GM21381 (cell line): ENCODE results near the gene TMCO4.

Experiments used
- ATAC-seq: cut with Tn5 transposase; IDR thresholded peaks from one replicate; pipeline ENCODE4 v1.9.1; 2021; ENCODE audit warnings: mild to moderate bottlenecking, moderate library complexity; ENCODE audit not compliant: unreplicated experiment

TMCO4 gene

DNA sequence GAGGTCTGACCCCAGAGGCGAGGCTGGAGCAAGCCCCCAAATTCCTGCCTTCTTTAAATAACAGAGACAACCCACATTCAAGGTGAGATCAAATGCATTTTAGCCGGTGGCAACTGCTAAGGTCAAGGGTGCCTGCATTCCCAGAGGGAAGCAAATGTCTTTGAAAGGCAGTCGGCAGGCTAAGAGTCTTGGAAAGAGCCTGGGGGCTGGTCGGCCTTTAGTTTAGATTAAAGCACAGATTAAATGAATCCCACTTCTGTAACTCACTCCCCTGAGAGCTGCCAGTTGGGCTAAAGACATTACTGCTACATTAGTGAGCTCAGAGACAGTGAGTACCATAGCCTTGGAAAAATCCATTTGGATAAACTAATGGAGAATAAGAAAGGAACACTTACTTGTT is 75.8 kb downstream of the TMCO4 start:
- no peak for ATAC-seq

DNA sequence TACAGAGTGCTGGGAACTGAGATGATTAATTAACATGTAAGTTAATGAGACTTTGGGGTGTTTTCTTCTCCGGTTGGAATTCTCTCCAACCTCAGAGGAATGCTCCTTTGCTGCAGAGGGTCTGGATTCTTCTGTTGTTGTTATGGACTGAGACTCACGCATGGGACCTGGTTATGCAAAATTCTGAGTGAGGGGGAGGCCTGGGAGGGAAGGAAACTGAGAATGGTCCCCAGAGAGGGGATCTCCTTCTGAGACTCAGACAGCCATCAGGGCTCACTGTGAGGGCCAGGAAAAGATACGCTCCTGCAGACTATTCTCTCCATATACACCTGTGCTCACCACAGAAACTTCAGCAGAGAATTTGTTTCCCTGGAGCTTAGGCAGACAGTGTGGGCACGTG is 78.7 kb downstream of the TMCO4 start:
- ATAC-seq: no peak

DNA sequence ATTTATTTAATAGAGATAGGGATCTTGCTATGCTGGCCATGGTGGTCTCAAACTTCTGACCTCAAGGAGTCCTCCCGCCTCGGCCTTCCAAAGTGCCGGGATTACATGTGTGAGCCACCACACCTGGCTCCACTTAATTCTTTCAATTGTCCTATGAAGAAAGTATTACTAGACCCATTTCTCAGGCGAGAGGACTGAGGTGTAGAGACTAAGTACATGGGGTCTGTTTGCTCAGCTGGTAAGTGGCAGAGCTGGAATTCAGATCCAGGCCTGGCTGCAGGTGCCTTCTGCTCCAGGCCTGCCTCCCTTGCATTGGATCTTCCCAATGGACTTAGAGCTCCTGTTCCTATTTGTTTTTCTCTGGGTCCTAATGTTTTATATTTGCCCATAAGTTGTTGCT is 79.5 kb downstream of the TMCO4 start:
- ATAC-seq: no peak

DNA sequence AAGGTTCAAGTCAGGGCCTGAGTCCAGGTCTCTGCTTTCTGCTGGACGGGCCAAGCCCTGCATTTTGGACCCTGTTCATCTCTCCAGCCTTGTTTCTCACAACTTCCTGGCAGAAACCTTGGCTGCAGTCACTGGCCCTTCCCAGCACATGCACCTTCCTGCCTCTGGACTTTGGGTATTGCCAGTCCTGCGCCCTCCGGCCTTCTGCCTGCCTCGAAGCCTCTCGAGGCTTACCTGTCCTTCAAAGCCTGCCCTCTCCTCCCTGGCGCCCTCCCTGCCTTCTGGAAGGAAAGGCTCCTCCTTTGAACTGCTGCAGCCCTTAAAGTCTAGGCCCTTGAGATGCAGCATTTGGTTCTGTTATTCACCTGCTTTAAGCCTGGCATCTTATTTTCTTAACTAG is 82.2 kb downstream of the TMCO4 start:
- ATAC-seq: no peak

DNA sequence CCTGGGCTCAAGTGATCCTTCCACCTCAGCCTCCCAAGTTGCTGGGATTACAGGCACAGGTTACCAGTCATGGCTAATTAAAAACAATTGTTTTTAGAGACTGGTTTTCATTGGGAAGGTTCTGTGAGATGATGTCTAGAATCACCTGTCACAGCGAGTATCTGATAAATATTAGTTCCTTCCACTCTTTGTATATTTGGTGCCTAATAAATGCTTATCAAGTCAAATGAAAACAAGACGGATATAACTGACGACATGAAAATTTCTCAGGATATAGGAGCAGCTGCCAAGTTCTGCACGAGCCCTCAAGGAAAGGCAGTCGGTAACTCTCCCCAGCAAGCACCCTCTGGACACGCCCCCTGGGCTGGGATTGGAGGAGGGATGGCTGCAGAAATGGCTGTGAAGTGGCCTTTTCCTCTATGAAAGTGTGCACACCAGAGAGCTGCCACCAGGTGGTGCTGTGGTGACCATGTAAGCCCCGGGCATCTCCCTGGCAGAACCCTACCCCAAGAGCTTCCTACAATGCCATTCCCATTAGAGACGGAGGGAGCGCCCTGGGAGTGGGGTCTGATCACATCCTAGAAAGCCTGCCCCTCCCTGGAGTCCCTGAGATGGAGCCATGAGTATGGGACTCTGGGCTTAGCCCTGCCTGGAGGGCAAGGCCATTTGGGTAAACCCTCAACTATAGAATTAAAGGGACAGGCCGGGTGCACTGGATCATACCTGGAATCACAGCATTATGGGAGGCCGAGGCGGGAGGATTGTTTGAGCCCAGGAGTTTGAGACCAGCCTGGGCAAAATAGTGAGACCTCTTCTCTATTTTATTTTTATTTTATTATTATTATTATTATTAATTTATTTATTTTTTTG is 84.1 kb downstream of the TMCO4 start:
- ATAC-seq: no peak

DNA sequence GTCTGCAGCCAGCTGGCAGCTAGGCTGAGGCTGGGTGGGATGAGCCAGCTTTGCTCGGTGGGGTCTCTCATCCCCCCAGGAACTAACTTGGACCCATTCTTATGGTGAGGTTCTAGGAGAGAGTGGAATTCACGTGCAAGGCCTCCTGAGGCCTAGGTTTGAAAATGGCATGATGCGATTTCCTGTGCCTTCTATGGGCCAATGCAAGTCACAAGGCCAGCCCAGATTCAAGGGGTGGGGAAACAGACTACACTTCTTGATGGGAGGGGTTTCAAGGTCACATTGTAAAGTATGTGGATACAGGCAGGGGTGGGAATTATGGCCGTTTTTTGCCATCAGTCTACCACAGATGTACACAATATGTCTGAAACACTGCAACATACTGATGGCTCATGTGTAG is 86.8 kb downstream of the TMCO4 start:
- ATAC-seq: no peak

DNA sequence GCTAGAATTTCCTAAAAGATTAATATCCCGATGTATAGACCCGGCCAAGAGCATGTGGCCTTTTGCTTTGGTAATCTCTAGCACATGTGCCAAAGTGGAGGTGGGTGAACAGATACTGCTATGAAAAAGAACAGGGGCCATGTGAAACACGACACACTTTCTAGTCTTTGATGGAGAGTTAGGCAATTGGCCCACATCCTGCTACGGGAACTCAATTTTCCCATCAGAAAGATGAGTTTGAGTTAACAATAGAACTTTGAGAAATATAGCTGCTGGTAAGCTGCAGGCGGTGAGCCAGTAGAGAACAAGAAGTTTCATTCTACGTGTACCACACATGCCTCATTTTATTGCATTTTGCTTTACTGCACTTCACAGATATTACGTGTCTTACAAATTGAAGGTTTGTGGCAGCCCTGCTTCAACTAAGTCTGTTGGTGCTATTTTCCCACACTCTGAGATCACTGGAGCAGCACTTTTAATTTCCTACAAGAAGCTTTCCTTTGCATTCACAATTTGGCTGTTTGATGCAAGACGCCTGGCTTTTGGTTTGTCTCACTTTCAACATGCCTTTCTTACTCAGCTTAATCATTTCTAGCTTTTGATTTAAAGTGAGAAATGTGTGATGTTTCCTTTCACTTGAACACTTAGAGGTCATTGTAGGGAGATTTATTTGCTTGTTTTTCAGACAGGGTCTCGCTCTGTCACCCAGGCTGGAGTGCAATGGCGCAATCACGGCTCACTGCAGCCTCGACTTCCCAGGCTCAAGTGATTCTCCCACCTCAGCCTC is 88.7 kb downstream of the TMCO4 start:
- ATAC-seq: peak; percentile 50

DNA sequence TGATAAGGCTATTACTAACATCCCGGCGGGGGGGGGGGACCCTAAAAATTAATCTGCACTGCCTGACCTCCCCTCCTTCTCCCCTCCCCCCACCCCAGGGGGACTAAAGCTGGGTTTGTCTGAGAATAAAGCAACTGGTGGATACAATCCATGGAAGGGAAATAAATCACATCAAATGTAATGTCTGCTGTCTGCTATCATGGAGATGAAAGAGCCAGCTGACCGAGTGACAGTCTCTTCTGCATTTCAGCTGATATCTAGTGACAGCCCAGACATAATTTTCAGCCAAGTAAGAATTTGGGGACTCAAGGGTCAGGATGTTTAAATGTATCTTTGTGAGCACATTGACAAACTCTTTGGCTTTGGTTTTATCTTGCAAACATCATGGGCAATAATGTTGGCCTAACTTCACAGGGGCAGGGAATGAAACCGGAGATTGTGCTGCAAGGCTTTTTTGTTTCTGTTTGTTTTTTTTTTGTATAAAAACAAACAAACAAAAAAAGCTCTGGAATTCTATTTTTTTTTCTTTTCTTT is 90.4 kb downstream of the TMCO4 start:
- ATAC-seq: no peak

DNA sequence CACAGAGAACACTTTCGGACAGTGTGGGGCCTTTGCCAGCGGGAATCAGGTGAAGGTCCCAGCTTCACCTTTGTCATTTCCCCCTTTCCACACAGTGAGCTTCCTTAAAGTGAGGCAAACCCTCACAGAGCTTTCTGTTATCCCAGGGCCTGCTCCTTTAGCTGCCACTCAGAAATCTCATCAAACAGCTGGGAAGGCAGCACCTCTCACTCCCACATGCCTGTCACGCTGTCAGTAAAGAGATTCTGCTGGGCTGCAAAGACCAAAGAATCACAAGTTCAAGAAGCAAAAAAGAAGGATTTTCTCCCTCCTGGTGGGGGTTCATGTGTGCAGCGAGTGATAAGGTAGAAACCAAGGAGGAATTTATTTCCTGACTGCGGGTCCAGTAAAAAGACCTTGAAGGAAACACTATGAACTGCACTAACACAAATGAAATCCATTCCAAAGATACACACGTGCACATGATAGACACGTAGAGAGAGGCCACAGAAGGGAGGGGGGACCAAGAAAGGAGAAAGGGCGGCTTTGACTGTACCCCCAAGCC is 91.1 kb downstream of the TMCO4 start:
- no peak for ATAC-seq

DNA sequence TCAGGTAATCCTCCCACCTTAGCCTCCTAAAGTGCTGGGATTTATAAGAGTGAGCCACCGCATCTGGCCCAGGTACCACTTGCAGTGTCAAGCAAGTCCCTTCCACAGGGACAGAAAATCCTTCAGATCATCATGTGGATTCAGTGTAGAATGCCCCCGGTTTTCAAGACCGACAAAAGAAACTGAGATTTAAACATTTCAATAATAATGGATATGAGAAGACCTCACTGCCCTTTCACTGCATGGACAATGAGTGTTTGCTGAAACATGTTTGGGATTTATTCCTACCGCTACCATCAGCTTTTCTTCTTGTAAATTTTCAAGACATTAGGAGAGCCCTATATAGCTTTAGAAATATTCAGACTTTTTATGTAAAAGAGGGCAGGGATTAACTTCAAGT is 93.6 kb downstream of the TMCO4 start:
- ATAC-seq: no peak

DNA sequence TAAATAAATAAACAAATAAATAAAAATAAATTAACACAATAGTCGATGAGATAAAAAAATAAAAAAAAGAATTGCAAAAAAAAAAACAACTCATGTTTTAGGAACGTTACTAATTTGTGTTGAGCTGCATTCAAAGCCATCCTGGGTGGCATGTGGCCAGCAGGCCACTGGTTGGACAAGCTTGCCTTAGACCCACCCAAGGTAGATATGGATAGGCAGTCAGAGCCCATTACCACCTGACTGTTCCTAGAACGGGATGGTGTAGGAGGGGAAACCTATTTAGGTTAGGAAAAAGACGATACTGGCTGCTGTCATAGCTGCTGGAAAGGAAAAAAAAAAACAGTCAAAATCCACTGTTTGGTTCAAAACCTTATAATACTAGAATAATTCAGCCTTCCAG is 94.3 kb downstream of the TMCO4 start:
- ATAC-seq: no peak

DNA sequence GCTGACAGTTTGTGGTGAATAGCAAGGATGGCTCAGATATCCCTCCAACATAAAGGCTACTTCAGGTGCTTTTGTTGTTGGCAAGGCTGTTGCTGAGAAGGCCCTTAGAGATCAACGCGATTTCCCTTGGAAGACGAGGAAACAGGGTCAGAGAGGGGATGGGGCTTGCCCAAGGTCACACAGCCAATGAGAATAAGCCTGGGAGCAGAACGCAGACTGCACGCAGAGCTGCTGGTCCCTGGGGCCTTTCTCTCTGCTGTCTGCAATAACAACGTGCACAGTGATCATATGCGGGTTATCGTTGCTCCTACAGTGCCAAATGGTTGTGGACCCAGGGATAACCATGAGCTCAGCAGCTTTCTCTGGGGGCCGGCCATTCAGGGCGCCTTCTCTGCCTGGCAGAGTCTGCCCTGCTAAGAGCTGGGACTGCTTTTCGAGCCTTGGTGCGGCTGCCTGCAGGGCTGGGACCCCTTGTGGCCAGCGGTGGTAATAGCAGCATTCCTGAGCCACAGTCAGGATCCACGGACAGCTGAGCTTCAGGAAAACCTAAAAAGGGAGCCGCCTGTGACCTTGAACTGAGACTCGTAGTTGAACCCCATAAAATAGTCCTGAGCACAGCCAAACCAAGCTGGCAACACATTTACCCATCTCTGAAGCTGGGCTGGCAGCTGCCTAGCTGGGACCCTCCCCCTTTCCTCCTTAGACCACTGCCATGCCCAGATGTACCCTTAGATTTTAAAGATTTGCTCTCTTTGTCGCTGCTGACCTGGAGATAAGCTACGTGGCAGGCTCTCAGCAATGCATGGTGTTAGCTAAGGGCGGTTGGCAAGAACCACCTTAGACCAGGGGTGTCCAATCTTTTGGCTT is 95.2 kb downstream of the TMCO4 start:
- no peak for ATAC-seq

DNA sequence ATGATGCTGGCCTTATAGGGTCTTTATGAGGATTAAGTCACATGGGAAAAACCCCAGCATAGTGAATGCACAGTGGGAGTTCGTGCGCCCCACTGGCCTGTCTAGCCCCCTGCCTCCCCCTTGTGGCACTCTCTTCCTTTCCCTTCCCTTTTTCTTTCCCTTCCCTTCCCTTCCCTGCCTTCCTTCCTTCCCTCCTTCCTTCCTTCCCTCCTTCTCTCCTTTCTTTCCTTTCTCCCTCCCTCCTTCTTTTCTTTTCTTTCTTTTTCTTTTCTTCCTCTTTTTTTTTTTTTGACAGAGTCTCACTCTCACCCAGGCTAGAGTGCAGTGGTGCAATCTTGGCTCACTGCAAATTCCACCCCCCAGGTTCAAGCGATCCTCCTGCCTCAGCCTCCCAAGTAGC is 96.4 kb downstream of the TMCO4 start:
- ATAC-seq: no peak

DNA sequence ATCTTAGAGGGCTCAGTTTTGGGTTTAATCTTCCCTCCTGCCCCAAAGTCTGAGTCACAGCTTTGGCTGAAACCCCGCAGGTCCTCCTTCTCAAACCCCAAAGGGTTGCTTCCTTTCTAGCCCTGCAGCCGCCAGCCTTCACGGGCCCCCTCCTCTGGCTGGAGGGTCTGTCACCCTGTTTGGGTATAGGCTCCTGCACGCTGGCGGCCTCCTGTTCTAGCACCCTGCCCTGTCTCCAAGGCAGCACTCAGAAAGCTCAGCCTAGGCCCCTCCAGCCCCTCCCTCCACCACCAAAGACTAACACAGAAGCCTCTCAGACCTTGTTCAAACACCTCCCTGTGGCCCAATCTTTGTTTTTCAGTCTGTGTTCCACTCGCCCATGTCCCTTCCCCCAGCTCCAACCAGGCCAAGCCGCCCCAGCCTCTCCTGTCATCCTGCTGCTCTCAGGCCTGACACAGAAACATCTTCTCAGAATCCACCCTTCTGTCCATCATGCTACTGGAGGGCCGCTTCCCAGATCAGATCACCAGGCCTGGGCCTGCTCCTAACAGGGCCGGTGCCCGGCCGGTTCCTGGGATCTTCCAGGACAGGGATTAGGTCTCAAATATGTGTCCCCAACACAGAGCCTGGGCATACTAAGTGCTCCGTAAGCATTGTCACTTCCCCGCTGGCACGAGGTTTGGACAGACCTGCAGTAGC is 99.5 kb downstream of the TMCO4 start:
- ATAC-seq: no peak

DNA sequence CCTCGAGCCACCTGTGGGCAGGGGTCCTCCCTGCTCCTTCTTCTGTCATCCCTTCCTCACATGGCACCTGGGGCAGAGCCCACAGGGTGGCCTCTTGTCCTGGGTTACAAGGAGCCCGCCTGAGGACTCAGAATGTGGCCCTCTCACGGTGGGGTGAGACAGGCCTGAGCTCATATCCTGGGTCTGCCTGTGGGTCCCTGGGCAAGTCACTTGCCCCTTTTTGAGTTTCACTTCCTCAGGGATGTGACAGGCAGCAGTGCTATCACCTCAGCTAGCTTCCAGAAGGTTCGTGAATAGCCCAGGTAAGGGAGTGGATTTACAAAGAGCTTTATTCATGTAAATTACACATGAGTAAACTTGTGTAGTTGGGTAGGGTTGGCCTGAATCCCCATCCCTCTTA is 101.5 kb downstream of the TMCO4 start:
- ATAC-seq: peak; percentile 55

DNA sequence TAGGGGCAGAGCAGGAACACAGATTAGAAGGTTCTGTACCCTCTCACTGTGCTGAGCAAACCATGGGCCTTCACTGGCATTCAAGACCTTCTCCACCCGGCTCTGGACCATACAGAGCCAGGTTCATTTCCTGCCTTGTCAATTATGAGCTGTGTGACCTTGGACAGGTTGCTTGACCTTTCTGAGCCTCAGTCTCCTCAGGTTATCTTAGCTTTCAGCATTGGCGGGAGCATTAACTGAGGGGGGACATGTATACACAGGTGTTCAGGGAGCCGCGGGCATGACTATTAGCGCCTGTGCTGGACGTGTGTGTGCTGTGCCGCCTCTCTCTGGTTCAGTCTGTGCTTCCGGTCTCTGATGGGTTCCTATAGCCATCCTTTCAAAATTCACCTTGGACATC is 102.9 kb downstream of the TMCO4 start:
- no peak for ATAC-seq

DNA sequence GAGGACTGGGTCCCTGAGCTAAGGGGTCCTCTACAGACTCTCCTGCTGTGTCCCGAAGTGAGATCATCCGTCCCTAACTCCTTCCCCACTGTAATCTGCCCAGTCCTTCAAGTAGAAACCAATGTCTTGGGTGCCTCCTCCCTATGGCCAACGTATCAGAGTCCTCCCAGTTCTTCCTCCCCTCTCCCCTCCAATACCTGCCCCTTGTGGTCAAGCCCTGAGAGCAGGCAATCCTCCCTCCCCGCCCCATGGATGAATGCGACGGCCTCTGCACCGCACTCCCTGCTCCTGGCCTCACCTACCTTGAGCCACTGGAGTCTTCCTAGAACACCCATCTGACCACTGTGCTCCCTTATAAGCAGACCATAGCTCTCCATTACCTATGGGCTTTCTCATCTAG is 103.9 kb downstream of the TMCO4 start:
- ATAC-seq: no peak

DNA sequence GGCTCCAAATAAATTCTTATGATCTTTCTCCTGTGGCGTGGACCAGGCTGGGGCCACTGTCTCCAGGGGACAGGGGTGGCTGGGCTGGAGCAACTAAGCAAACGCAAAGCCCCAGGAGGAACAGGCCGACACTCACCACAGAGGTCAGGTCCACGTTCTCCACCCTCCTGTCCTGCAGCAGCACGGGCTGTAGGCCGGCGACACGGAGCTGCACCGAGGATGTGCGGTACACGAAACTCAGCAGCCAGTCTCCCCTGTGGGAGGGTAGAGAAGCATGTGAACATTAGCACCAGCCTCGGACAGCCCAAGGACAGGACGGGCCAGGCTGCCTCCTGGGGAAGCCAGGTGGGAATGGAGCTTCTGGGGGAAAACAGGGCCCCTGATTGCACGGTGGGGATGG is 105.4 kb downstream of the TMCO4 start:
- no peak for ATAC-seq

DNA sequence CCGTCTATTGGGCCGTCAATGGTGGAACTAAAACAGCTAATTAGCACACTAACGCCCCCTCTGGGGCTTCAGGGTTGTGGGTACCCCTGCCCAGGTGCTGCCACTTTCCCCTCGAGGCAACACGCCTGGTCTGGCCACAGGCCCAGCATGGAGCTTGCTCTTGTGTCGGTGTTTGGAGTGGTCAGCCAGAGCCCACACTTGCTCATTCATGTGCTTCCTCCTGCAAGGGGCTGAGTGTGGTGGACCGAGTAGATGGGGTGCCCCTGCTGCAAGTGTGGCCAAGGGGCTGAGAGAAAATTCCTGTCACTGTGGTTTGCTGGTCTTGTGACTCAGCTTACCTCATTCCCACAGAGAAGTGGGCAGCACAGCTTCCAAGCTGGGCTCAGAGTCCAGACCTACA is 109.4 kb downstream of the TMCO4 start:
- no peak for ATAC-seq

DNA sequence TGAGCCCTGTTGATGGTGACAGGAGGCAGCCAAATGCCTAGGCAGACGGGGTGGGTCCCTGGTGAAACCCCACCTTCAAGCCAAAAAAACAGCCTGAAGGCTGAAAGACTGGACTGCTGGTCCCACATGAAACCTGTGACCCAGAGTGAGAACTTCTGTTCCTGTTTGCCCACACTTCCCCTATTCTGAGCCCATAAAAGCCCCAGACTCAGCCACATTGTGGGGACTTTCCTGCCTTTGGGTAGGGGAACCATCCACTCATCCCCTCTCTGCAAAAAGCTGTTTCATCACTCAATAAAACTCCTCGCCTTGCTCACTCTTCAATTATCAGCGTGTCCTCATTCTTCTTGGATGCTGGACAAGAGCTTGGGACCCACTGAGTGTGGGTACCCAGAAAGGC is 109.9 kb downstream of the TMCO4 start:
- ATAC-seq: no peak
